ENCODE results near the gene EEIG2.

GRCh38 chr1:108590441-108590840 is 30.5 kb downstream of the EEIG2 start:
- TF ChIP-seq CTCF (IDR thresholded peaks at IDR 0.05; ENCODE audit: low read length), result no peak
- TF ChIP-seq EZH2 (optimal IDR thresholded peaks at IDR 0.05; ENCODE audit: low read depth, low read length), result no peak

Measured in MM.1S (cell line).